A673 (cell line): ENCODE results near the gene EML6.

ENCODE experiments used
- CTCF ChIP-seq: fragments of 300-800, 200-600 bp; sonication (generic); conservative IDR thresholded peaks from 2 replicates; pipeline ENCODE4 v1.5.1; 2017; ENCODE audit warnings: low read depth, mild to moderate bottlenecking, antibody characterized with exemption, low read length, moderate library complexity, mixed read lengths
- EZH2 ChIP-seq: fragments of 200-600 bp; sonication (generic); IDR thresholded peaks from 2 replicates; pipeline ENCODE4 v1.6.1; 2017; ENCODE audit warnings: borderline replicate concordance, low read depth, mild to moderate bottlenecking, mixed read lengths, antibody characterized with exemption, low read length; ENCODE audit not compliant: poor library complexity, severe bottlenecking

GRCh38 chr2:54967759-54968365, 244.4 kb downstream of the EML6 start:
- no peak for TF ChIP-seq CTCF
- no peak for TF ChIP-seq EZH2
